Measurements from ENCODE around the gene CIDEA.

- TF ChIP-seq, protein P1, sequence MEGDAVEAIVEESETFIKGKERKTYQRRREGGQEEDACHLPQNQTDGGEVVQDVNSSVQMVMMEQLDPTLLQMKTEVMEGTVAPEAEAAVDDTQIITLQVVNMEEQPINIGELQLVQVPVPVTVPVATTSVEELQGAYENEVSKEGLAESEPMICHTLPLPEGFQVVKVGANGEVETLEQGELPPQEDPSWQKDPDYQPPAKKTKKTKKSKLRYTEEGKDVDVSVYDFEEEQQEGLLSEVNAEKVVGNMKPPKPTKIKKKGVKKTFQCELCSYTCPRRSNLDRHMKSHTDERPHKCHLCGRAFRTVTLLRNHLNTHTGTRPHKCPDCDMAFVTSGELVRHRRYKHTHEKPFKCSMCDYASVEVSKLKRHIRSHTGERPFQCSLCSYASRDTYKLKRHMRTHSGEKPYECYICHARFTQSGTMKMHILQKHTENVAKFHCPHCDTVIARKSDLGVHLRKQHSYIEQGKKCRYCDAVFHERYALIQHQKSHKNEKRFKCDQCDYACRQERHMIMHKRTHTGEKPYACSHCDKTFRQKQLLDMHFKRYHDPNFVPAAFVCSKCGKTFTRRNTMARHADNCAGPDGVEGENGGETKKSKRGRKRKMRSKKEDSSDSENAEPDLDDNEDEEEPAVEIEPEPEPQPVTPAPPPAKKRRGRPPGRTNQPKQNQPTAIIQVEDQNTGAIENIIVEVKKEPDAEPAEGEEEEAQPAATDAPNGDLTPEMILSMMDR (IDR thresholded peaks at IDR 0.05), result no peak
- no peak for TF ChIP-seq POLR2A (IDR thresholded peaks at IDR 0.05)
Observed at GRCh38 chr18:12245793-12246135, 8.4 kb upstream of the CIDEA start.

Data from lower leg skin (tissue), 3 donors.